Thoracic aorta (tissue), 2 donors: Measurements from ENCODE around the gene PACSIN2. TPM values are rescaled to one million over a fixed set of nuclear protein-coding genes. Genes with fewer than 3 reads are reported as not detected.

Source experiments
- ATAC-seq: fragments of 150-250 bp; one replicate; pipeline ENCODE4 v1.8.0; 2017; ENCODE audit warnings: low read depth; ENCODE audit not compliant: insufficient number of reproducible peaks, low FRiP score
- DNase-seq: peaks from one replicate; pipeline ENCODE4 v3.0.0-alpha.2; 2020; ENCODE audit warnings: low spot score
- H3K27ac ChIP-seq, 2 donors: fragments of 200-600 bp; sonication (generic); 1 replicate in 1 of 2; 2 replicates in 1 of 2; pipeline ENCODE4 v1.5.1; 2016; ENCODE audit warnings: mild to moderate bottlenecking in 2 of 2, moderate library complexity in 2 of 2
- H3K27me3 ChIP-seq: fragments of 200-600 bp; sonication (generic); replicated peaks from 2 replicates; pipeline ENCODE4 v1.6.0; 2016; ENCODE audit warnings: mild to moderate bottlenecking; ENCODE audit not compliant: insufficient read depth
- H3K36me3 ChIP-seq: fragments of 200-600 bp; sonication (generic); one replicate; pipeline ENCODE4 v1.5.1; 2016
- H3K4me1 ChIP-seq, 2 donors: fragments of 200-600 bp; sonication (generic); 1 replicate in 1 of 2; 2 replicates in 1 of 2; pipeline versions ENCODE4 v1.5.1 to v1.6.0; 2016; ENCODE audit warnings: low read depth in 2 of 2, mild to moderate bottlenecking in 1 of 2; ENCODE audit not compliant: control insufficient read depth in 1 of 2
- H3K4me3 ChIP-seq: fragments of 200-600 bp; sonication (generic); 2 replicates; pipeline ENCODE4 v1.5.1; 2016; ENCODE audit warnings: mild to moderate bottlenecking
- H3K9me3 ChIP-seq: fragments of 200-600 bp; sonication (generic); 2 replicates; pipeline ENCODE4 v1.5.1; 2016
- CTCF ChIP-seq: fragments of 200-600 bp; sonication (generic); IDR thresholded peaks from one replicate; pipeline ENCODE4 v1.5.1; 2019; ENCODE audit warnings: antibody characterized with exemption
- total RNA-seq, 2 donors: library from RNA; depleted of rRNA; stranded (reverse); fragments of >200 nt; gene quantifications; one replicate each; pipeline versions ENCODE4 v1.1.0 to v1.2.3, GENCODE V29; 2016

The PACSIN2 gene
- total RNA-seq, 2 donors from 2014 or later = 135 to 155 TPM

GRCh38 chr22:42884616-42885375 lies 130.2 kb downstream of the PACSIN2 start:
- peaks cover 79% of the 10 kb centered on the region for H3K36me3 ChIP-seq
- H3K27ac ChIP-seq = no peak overlapping the region
- DNase-seq (no peak), ATAC-seq (no peak)
- H3K9me3 ChIP-seq = no peaks in the 10 kb centered on the region
- no peak overlapping the region for H3K4me3 ChIP-seq
- no peaks in the 10 kb centered on the region for H3K27me3 ChIP-seq
- H3K4me1 ChIP-seq = peaks cover 0 to 7% of the 10 kb centered on the region in 2 donors
- TF ChIP-seq CTCF = no peak

GRCh38 chr22:42883970-42884369 lies 131.0 kb downstream of the PACSIN2 start:
- Histone ChIP-seq H3K9me3 (no peaks in the 10 kb centered on the region), H3K4me3 (no peak overlapping the region), H3K27me3 (no peaks in the 10 kb centered on the region), H3K27ac (no peak overlapping the region), H3K36me3 (peaks cover 80% of the 10 kb centered on the region), H3K4me1 (peaks cover 0 to 7% of the 10 kb centered on the region in 2 donors)
- DNase-seq = no peak
- no peak for ATAC-seq
- no peak for TF ChIP-seq CTCF

- peaks cover 80% of the 10 kb centered on the region for H3K36me3 ChIP-seq
- H3K4me3 ChIP-seq = no peak overlapping the region
- peaks cover 0 to 7% of the 10 kb centered on the region in 2 donors for H3K4me1 ChIP-seq
- no peaks in the 10 kb centered on the region for H3K9me3 ChIP-seq
- no peak for TF ChIP-seq CTCF
- DNase-seq (no peak), ATAC-seq (no peak)
- no peak overlapping the region for H3K27ac ChIP-seq
- H3K27me3 ChIP-seq = no peaks in the 10 kb centered on the region
These were observed 131.8 kb downstream of the PACSIN2 start for GRCh38 chr22:42883121-42883520.

DNA sequence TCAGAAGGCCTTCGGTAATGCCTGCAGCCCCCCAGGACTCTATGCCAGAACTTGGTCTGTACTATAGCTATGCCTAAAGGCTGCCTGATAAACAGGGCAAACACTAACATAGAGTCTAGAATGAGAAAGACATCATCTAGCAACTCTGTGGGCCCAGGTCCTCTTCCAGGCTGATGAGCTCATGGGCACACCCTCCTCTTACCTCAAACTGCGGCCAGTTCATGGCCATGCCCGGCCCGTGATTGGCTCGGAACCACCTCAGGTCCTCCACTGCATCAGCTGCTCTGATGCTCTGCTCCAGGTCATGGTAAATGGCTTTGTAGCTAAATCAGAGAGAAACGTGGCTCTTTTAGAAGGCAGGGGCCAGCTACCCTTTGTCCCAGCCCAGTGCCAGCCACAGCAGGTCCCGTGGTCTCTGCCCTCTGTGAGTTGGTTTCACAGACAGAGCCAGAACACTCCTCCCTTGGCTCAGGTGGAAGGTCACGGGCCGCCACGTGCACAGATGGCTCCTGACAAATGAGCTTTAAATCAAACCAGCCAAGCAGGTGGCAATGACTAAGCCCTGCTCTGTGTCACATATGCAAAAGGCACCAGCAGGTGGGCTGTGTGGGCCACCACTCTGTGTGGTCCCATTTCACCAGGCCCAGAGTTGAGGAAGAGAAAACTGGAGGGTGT lies 132.8 kb downstream of the PACSIN2 start:
- Histone ChIP-seq H3K27ac (no peak overlapping the region), H3K27me3 (no peaks in the 10 kb centered on the region), H3K36me3 (peaks cover 83% of the 10 kb centered on the region), H3K4me1 (peaks cover 0 to 7% of the 10 kb centered on the region in 2 donors), H3K4me3 (no peak overlapping the region), H3K9me3 (no peaks in the 10 kb centered on the region)
- DNase-seq (no peak), ATAC-seq (no peak)
- TF ChIP-seq CTCF = no peak

- Histone ChIP-seq H3K4me3 (no peak overlapping the region), H3K36me3 (peaks cover 88% of the 10 kb centered on the region), H3K4me1 (peaks cover 0 to 7% of the 10 kb centered on the region in 2 donors), H3K27me3 (no peaks in the 10 kb centered on the region), H3K9me3 (no peaks in the 10 kb centered on the region), H3K27ac (no peak overlapping the region)
- ATAC-seq = no peak
- TF ChIP-seq CTCF = no peak
- no peak for DNase-seq
These were observed 133.7 kb downstream of the PACSIN2 start for GRCh38 chr22:42881298-42881697.
